ENCODE results near the gene KERA.
"Not testable (repeated sequence)": the region's sequence is repeated elsewhere in the genome, so short reads cannot be mapped to it uniquely, and the experiment has no call there.

Gene KERA, protein sequence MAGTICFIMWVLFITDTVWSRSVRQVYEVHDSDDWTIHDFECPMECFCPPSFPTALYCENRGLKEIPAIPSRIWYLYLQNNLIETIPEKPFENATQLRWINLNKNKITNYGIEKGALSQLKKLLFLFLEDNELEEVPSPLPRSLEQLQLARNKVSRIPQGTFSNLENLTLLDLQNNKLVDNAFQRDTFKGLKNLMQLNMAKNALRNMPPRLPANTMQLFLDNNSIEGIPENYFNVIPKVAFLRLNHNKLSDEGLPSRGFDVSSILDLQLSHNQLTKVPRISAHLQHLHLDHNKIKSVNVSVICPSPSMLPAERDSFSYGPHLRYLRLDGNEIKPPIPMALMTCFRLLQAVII

DNA sequence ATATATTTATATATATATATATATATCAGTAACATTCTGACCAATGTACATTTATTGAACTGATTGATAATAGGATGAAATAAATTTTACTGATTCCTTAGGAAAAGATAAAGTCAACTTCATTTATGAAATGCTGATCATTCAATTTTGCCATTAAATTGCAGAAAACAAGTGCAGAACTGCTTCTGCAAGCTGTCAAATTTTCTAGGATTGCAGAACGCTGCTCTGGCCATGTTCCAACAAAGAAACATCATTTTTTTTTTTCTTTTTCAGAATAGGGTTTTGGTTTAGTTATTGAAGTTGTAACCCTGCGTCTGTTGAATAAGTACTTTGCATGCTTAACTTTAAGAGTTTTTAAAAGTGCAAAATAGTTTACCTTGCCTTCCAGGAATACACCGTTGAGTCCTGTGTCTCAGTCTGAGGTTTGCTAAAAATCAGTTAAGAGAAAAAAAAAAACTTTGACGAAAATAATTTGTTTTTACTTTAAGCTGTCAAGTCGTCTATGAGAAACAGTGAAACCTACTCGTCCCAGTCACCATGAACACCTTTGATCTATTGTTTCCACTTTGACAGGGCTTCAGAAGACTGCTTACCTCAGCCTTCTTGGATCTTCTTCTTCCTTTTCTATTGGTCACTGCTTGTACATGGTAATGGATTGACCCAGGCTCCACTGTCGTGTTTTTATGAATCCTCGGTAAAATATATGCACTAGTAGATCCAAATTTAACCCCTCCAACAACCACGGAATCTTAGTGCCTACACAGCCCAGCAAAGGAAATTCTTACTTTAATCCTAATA is at the start of gene KERA:
TSS of gene KERA (minus strand) at position 657 of the 798 bp plus-strand sequence. CDS start 1,743 bp downstream, outside the sequence.
- DNase-seq (ENCODE audit: low spot score) = no peak

DNA sequence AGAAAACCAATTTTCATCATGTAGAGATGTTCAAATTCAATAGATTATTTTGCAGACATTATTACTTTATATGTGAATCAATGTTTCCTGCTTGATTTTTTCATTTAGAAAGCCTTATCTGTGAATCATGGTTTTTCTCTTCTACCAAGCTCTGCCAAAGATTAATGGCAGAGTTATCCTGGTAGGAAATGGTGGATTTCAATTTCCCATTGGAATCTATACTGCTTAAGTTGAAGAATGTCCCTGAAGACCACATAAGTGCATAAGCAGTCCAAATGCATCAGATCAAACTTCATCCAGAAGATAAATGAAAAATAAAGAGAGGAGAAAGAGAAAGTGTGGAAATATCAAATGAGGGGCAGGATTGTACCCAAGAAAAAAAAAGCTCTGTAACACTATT is 48.5 kb upstream of the KERA start:
- DNase-seq (ENCODE audit: low spot score) = no peak

GRCh38 chr12:91105807-91106206 is 48.0 kb upstream of the KERA start:
- no peak for DNase-seq (ENCODE audit: low spot score)

- no peak for DNase-seq (ENCODE audit: low spot score)
Measured at GRCh38 chr12:91104812-91105466, 47.1 kb upstream of the KERA start.

- no peak for DNase-seq (ENCODE audit: low spot score)
Measured at GRCh38 chr12:91103624-91104023, 45.8 kb upstream of the KERA start.

DNA sequence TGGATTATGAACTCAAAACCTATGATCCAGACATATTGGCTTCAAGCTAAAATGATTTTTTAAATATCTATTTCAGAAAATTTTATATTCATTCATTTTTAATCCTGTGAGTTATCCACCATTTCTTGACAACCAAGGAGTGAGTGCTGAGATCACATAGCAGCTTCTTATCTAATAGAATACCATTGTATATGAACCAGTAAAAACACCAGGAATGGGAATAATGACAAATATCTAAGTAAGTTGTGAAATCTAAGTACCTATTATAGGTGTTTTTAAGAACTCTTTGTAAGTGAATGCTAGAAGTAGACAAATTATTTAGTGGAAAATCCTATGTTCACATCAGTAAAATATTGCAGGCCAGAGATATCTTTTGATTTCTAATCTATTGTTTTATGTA is 45.3 kb upstream of the KERA start:
- no peak for DNase-seq (ENCODE audit: low spot score)

GRCh38 chr12:91100906-91101305 is 43.1 kb upstream of the KERA start:
- no peak for DNase-seq (ENCODE audit: low spot score)

DNA sequence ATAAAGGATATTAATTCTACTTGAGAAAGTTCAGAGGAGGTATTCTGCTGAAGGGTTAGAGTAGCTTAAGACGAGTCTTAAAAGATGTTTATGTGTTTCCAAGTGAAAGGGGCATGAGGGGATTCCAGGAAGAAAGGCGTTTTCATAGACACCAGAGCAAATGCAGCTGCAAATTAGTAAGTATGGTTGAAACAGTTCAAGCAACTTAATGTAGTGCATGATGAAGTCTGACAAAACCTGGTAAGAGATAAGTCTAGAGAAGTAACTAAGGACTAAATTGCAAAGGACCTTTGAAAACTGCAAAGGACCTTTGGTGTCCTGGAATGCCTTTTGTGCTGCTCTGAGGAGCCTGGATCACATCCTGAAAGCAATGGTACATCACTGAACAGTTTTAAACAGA is 42.0 kb upstream of the KERA start:
- DNase-seq (ENCODE audit: low spot score) = no peak

DNA sequence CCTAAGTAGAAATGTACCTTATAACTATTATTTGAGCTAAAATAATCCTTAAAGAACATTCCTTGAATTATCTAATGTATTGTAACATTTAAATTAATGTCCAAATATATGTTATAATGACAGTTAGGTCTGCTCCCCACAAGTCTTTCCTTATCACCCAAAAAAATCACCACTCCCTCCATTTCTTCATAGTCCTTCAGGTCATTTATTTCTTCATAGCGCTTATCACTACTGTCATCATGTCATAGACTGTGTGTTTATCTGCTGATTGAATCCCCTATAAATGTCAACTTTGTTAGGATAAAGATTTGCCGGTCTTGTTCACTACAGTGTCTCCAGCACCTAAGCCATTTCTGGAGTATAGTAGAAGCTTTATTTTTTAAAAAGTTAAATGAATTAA is 41.5 kb upstream of the KERA start:
- DNase-seq (ENCODE audit: low spot score) = no peak

GRCh38 chr12:91098941-91099340 is 41.1 kb upstream of the KERA start:
- no peak for DNase-seq (ENCODE audit: low spot score)

DNA sequence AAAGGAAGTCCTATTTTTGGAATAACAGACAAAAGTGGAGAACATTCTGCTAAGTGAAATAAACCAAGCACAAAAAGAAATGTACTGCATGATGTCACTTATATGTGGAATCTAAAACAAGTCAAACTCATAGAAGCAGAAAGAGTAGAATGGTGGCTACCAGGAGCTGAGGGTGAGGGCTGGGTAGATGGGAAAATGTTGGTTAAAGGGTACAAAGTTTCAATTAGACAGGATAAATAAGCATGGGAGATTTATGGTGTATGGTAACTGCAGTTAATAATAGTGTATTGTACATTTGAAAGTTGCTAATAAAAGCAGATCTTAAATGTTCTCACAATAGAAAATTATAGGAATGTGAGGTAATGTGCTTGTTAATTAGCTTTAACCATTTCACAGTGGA is 40.6 kb upstream of the KERA start:
- DNase-seq (ENCODE audit: low spot score) = no peak

- DNase-seq (ENCODE audit: low spot score) = no peak
Measured at GRCh38 chr12:91094957-91095356, 37.1 kb upstream of the KERA start.

GRCh38 chr12:91094032-91094662 is 36.3 kb upstream of the KERA start:
- DNase-seq (ENCODE audit: low spot score) = no peak

GRCh38 chr12:91093341-91093740 is 35.5 kb upstream of the KERA start:
- no peak for DNase-seq (ENCODE audit: low spot score)

DNA sequence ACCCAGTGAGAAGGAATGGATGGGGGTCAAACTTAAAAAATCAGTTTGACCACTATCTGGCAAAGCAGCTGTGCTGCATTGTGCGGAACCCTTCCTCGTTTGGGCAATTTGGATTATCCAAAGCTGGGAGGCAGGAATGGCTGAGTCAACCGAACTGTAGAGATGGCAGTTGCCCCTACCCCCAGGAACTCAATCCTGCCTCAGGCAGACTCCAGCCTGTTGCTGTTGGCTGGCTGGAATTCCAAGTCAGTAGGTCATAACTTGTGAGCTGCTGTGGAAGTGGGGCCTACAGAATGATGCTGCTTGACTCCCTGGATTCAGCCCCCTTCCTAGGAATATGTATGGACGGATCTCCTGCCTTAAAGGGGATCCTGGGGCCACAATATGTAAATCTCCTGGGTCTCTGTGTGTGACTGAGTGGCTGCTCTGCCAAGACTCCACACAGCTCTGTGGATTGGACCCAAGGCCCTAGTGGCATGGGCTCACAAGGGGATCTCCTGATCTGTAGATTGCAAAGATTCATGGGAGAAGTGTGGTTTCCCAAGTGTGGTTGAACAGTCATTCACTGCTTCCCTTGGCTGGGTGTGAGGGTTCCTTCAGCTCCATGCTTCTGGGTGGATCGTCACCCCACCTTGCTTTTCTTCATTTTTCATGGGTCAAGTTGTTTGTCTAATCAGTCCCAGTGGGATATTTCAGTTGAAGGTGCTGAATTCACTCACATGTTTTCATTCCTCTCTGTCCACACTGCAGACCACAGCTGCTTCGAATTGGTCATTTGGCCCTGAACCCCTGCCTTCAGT is 34.3 kb upstream of the KERA start:
- DNase-seq (ENCODE audit: low spot score) = no peak

- DNase-seq (ENCODE audit: low spot score) = not testable (repeated sequence)
Measured at GRCh38 chr12:91089953-91090352, 32.1 kb upstream of the KERA start.

GRCh38 chr12:91080041-91080440 is 22.2 kb upstream of the KERA start:
- DNase-seq (ENCODE audit: low spot score) = no peak

GRCh38 chr12:91078501-91078900 is 20.7 kb upstream of the KERA start:
- no peak for DNase-seq (ENCODE audit: low spot score)

GRCh38 chr12:91077228-91077954 is 19.6 kb upstream of the KERA start:
- DNase-seq (ENCODE audit: low spot score) = no peak

GRCh38 chr12:91074851-91075250 is 17.0 kb upstream of the KERA start:
- DNase-seq (ENCODE audit: low spot score) = no peak

GRCh38 chr12:91074154-91074709 is 16.4 kb upstream of the KERA start:
- no peak for DNase-seq (ENCODE audit: low spot score)

Data from hematopoietic multipotent progenitor cell treated with erythropoietin and hydrocortisone succinate and interleukin-3 and kit ligand, for 15 days (in vitro differentiated cells).